ENCODE data around the gene PCCA.
A peak's percentile ranks its signal among the peaks of the same experiment; 100 is the strongest.

PCCA gene

DNA sequence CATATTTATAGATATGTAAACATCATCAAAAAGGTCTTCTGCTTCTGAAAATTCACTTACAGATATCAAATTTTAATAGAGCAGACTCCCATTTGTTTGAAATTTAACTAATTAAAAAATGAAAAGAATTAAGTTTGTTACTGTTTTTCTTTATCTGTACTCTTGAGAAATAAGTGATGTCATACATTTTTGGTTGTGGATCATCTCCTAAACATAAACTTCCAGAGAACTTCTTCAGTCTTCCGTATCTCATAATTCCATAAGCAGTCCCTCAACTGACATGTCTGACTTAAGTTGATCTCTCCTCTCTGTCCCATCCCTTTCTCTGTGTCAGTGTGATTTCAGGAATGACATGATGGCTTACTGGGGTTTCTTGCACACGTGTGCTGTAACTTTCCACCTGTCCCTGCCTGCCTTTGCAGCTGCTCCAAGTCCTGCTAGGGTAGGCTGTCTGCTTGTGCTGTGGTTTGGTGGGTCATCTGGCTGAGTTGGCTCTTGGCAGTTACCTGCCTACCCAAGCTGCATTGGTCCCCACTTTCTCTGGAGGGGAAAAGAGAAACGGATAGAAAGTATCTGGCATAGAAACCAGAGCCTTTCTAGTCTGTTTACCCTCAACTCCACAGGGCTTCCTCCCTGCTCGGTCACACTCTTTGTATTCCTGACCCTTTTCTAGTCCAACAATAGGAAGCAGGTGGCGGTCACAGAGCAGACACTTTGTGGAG, 372.6 kb downstream of the PCCA start:
- no peak for DNase-seq (ENCODE audit: low read depth, low spot score)

GRCh38 chr13:100464006-100464405, 375.1 kb downstream of the PCCA start:
- no peak for DNase-seq (ENCODE audit: low read depth, low spot score)

DNA sequence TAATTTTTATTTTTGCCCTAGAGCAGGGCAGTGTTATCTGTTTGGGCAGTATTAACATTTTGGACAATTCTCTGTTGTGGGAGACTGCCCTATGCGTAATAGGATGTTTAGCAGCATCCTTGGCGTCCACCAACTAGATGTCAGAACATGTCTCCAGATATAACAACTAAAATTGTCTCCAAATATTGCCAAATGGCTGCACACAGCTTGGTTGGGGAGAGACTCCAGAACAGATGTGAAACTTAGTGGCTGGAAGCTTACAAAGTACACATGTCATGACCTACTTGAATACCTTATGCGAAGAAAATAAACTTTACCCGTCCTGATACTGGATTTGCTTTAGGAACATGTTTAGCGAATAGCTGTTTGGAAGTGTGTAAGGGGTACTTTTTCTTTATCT, 376.7 kb downstream of the PCCA start:
- no peak for DNase-seq (ENCODE audit: low read depth, low spot score)

DNA sequence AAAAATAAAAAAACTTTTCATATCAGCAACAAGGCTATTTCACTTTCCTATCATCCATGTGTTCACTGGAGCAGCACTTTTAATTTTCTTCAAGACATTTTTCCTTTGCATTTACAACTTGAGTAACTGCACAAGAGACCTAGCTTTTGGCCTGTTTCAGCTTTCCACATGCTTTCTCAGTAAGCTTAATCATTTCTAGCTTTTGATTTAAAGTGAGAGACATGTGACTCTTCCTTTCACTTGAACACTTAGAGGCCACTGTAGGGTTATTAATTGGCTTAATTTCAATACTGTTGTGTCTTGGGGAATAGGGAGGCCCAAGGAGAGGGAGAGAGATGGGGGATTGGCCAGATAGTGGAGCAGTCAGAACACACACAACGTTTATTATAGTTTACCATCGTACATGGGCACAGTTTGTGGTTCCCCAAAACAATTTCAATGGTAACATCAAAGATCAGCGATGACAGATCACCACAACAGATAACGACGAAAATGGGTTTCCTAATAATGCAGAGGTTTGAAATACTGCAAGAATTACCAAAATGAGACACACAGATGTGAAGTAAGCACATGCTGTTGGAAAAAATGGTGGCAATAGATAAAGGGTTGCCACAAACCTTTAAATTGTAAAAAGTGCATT, 382.1 kb downstream of the PCCA start:
- DNase-seq (ENCODE audit: low read depth, low spot score): no peak

- DNase-seq (ENCODE audit: low read depth, low spot score): no peak
Measured at GRCh38 chr13:100473087-100473486, 384.2 kb downstream of the PCCA start.

GRCh38 chr13:100473501-100474044, 384.7 kb downstream of the PCCA start:
- no peak for DNase-seq (ENCODE audit: low read depth, low spot score)

DNA sequence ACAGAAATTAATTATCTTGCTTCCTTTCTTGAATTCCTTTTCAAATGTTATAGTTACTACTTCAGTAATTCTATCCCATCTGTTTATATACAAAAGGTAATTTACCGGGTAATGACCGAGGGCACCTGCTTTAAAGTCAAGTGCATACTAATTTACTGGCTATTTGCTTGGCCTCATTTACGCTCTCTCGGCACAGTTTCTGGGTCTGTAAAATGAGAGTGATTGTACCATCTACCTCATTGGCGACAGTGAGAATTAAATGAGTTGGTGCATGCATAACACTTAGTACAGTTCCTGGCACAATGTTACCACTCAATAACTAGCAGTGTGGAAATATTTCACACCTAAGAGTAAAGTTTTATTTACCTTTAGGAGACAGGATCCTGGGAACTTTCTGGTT, 388.1 kb downstream of the PCCA start:
- no peak for DNase-seq (ENCODE audit: low read depth, low spot score)

- no peak for DNase-seq (ENCODE audit: low read depth, low spot score)
Measured at GRCh38 chr13:100478107-100478809, 389.4 kb downstream of the PCCA start.

DNA sequence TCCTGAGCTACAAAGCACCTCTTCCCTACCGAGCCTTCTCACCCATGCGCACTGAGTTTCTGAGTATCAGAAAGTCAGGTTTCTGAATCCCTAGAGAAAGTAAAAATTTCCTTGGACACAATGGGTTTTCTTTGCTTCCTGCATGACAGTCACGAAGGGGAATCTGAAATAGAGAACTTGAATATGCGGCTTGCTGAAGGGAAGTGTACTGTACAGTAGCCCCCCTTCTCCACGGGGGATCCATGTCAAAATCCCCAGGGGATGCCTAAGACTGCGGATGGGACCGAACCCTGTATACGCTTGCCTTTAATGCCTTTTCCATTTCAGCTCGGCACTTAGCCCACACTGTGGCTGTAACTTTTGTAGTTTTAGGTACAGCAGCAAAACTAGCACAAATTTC, 391.8 kb downstream of the PCCA start:
- no peak for DNase-seq (ENCODE audit: low read depth, low spot score)

GRCh38 chr13:100483139-100483538, 394.2 kb downstream of the PCCA start:
- DNase-seq (ENCODE audit: low read depth, low spot score): no peak

GRCh38 chr13:100483841-100484381, 395.0 kb downstream of the PCCA start:
- no peak for DNase-seq (ENCODE audit: low read depth, low spot score)

DNA sequence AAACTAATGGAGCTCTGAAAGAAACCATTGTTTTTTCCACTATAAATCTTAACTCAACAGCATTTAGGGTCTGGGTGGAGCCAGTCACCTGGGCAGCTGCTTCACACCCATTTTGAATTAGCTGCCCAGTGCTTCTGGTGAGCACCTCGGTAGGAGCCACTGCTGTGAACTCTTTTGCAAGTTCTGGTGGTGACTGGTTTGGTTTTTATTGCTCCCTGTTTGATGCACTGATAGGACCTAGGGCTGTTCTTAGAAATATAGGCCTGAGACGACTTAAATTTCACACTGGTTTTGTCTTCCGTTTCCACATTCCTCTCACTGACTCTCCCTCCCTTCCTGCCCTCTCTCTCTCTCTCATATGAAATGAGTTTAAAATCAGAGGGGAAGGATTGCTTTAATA, 395.8 kb downstream of the PCCA start:
- DNase-seq (ENCODE audit: low read depth, low spot score): no peak

- no peak for DNase-seq (ENCODE audit: low read depth, low spot score)
Measured at GRCh38 chr13:100485265-100485664, 396.4 kb downstream of the PCCA start.

DNA sequence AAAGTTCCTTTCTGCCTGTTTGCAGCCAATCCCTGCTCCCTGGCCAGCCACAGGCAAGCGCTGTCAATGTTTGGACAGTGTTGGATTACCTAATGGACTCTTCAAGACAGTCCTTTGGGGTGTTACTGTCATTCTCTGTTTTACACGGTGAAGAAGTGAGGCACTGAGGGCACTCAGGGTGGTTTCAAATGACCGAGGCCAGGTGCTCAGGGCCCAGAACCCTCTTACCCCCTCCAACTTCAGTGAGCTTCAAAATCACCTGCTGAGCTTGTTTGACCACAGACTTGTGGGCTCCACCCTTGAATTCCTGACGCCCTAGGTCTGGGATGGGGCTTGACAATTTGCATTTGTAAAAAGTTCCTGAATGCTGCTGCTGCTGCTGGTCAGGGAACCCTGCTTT, 401.8 kb downstream of the PCCA start:
- DNase-seq (ENCODE audit: low read depth, low spot score): no peak

DNA sequence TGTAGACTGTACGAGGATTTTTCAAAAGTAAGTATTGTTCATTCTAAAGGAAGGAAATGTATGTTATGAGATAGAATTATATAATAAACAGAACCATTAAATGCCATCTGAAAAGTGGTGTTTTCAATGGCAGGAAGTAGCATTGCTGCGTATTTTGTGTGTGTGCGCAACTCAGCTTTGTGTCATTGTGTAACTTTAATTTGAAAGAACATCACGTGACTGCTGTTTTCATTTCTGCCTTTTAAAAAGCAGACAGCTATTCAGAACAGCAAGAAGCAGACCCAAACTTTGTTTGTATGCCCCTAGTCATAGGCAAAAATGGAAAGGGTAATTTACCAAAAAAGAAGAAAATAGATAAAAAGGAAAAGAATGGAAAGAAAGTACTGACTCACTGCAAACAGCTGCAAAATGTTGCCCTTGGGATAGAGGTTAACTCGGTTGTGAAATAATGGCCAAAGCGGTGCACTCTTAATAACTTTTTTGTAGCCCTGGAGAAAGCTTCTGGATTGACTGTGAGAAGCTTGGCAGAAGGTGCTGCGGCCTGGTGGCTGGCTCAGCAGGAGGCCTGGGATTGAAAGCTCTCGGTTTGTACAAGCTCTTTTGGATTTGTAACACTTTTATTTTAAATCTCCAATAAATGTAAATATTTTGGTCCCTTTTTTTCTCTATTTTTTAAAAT, 402.4 kb downstream of the PCCA start:
- no peak for DNase-seq (ENCODE audit: low read depth, low spot score)

DNA sequence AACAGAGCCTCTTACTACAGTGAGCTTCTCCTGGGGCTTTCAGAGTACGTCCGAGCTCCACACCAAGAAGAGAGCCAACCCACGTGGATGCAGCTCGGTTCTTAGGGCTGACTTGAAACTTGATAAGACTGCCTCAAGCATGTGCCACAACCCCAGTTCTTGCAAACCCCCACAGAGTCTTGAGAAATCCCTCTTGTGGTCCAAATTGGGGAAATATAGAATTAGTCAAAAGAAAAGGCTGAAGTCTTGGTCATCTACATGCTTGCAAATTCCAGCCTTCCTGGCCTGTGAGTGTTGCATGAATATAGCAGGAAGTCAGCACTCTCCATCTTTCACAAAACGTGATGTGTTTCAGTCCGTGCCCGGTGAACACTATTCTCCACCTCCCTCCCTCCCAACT, 404.5 kb downstream of the PCCA start:
- DNase-seq (ENCODE audit: low read depth, low spot score): no peak

GRCh38 chr13:100495455-100495854, 406.6 kb downstream of the PCCA start:
- DNase-seq (ENCODE audit: low read depth, low spot score): no peak

GRCh38 chr13:100497389-100497788, 408.5 kb downstream of the PCCA start:
- no peak for DNase-seq (ENCODE audit: low read depth, low spot score)

GRCh38 chr13:100502446-100502845, 413.6 kb downstream of the PCCA start:
- DNase-seq (ENCODE audit: low read depth, low spot score): no peak

DNA sequence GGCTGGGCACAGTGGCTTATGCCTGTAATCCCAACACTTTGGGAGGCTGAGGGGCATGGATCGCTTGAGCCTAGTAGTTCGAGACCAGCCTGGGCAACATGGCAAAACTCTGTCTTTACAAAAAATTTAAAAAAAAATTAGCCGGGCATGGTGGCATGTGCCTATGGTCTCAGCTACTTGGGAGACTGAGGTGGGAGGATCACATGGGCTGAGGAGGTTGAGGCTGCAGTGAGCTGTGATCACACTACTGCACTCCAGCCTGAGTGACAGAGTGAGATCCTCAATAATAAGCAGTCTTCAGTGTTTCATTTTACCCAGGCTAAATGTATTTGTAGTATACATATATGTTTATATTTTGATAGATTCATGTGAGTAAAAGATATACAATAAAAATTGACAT, 414.7 kb downstream of the PCCA start:
- DNase-seq (ENCODE audit: low read depth, low spot score): no peak

- DNase-seq (ENCODE audit: low read depth, low spot score): peak; percentile 17
Measured at GRCh38 chr13:100506154-100506553, 417.3 kb downstream of the PCCA start.

Data from activated CD4-positive, CD25-positive, alpha-beta regulatory T cell treated with anti-CD3 and anti-CD28 coated beads, Interleukin-2, amount 50 U/mL, for 16 hours (primary cell).